Stimulated activated CD4-positive, alpha-beta T cell treated with anti-CD3 and anti-CD28 coated beads, Interleukin-1b, Interleukin-23, amount 100 ng/mL, for 4 hours (primary cell): Measurements from ENCODE around the gene MFAP1.
"Not testable (repeated sequence)": the region's sequence is repeated elsewhere in the genome, so short reads cannot be mapped to it uniquely, and the experiment has no call there.

ENCODE experiments used
- DNase-seq, 2 donors: peaks; one replicate each; pipeline ENCODE4 v3.0.0-alpha.2; 2020; ENCODE audit warnings: low read depth in 2 of 2

The MFAP1 gene, protein sequence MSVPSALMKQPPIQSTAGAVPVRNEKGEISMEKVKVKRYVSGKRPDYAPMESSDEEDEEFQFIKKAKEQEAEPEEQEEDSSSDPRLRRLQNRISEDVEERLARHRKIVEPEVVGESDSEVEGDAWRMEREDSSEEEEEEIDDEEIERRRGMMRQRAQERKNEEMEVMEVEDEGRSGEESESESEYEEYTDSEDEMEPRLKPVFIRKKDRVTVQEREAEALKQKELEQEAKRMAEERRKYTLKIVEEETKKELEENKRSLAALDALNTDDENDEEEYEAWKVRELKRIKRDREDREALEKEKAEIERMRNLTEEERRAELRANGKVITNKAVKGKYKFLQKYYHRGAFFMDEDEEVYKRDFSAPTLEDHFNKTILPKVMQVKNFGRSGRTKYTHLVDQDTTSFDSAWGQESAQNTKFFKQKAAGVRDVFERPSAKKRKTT

DNA sequence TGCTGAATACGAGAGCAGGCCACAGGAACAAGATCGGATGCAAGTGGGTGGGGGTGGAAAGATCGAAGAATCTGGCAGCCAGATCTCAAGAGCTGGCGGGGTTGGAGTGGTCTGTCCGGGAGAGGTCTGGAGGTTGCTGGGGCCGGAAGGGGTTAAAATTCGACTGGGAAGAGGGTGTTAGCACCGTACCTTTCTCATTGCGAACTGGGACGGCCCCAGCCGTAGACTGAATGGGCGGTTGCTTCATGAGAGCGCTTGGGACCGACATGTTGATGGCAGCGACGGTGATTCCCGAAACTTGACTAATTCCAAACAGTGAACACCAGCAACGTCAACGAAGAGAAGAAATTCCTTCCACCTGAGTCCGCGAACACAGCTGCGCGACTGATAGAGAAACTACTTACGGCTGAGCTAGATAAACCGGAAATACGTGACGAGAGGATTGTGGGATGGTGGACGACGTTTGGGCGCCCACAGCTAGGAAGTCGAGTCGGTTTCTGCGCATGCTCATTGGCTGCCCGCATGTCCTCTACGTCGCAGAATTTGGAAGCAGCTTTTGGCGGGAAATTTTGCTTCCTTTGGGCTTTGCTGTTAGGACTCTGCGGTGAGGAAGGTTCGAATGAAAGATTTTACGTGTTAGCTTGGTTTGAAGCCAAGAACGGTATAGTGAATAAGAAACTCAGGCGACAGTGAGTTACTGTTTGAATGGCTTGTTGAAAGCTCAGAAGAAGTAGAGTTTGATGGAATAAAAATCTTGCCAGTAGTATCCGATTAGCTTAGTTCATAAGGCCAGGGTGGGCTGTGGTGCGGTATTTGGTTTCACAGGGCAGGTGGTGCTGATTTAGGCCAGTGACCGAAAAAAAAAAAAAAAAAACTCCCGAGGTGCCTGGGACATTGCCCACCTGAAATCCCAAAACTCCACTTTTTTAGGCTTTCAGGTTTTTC, at the start of gene MFAP1:
Gene MFAP1 (minus strand): TSS at position 389 of the 945 bp plus-strand sequence. CDS start 121 bp downstream, at position 268.
- DNase-seq: peak; percentile 75 to 90

- no peak for DNase-seq
Observed at GRCh38 chr15:43873651-43874050, 49.2 kb upstream of the MFAP1 start.

GRCh38 chr15:43872416-43873020, 48.0 kb upstream of the MFAP1 start:
- no peak for DNase-seq

- DNase-seq: no peak
Observed at GRCh38 chr15:43871835-43872234, 47.3 kb upstream of the MFAP1 start.

DNA sequence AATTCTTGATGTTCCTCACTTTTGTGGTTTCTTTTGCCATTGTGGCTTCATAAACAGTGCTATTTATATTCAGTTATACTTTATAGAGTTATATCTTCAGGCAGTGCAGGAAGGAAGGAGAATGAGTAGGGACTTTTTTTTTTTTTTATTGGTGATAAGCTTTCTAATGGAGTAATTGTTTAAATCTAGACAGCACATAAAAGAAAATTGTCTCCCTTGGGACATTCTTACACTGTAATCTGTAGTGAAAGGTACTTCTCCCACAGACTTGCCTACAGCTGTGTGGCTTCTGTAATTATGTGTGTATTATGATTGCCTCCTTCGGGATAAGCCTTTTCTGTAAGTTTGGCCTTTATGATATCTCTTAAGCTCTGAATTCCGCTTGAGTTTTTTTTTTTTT, 43.9 kb upstream of the MFAP1 start:
- no peak for DNase-seq

- no peak for DNase-seq
Observed at GRCh38 chr15:43867096-43867495, 42.6 kb upstream of the MFAP1 start.

DNA sequence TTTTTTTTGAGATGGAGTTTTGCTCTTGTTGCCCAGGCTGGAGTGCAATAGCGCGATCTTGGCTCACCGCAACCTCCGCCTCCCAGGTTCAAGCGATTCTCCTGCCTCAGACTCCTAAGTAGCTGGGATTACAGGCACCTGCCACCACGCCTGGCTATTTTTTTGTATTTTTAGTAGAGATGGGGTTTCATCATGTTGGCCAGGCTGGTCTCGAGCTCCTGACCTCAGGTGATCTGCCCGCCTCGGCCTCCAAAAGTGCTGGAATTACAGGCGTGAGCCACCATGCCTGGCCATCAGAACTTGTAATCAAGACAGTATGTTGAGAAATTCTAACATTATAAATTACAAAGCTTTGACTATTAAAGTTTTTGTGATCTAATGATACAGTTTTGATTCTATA, 42.1 kb upstream of the MFAP1 start:
- DNase-seq: not testable (repeated sequence)

DNA sequence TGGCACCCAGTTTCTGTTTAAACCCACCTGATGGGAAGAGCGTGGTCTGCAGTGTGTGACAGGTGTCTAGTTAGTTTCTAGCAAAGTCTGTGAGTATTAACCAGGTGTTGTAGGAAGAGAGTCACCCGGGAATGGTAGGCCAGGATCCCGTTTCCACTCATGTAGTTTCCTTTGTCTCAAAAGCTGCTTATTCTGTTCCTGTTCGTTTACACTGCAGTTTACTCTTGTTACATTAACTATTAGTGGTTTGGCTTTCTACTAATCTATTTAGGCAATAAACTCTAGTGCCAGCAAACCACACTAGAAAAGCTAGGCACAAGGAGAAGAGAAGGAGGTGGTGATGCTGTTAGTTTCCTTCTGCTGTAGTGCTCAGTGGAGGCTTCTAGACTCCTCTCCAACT, 35.1 kb upstream of the MFAP1 start:
- DNase-seq: no peak

GRCh38 chr15:43854801-43855200, 30.3 kb upstream of the MFAP1 start:
- DNase-seq: no peak

GRCh38 chr15:43852607-43853006, 28.1 kb upstream of the MFAP1 start:
- DNase-seq: no peak

- DNase-seq: no peak
Observed at GRCh38 chr15:43851251-43851650, 26.8 kb upstream of the MFAP1 start.

GRCh38 chr15:43845421-43845820, 20.9 kb upstream of the MFAP1 start:
- DNase-seq: no peak

DNA sequence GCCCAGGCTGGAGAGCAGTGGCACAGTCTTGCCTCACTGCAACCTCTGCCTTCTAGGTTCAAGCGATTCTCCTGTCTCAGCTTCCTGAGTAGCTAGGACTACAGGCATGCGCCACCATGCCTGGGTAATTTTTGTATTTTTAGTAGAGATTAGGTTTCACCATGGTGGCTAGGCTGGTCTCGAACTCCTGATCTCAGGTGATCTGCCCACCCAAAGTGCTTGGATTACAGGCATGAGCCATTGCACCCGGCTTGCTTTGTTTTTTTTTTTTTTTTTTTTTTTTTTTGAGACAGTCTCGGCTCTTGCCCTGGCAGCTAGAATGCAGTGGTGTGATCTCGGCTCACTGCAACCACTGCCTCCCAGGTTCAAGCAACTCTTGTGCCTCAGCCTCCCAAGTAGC, 8.0 kb upstream of the MFAP1 start:
- DNase-seq: not testable (repeated sequence)

DNA sequence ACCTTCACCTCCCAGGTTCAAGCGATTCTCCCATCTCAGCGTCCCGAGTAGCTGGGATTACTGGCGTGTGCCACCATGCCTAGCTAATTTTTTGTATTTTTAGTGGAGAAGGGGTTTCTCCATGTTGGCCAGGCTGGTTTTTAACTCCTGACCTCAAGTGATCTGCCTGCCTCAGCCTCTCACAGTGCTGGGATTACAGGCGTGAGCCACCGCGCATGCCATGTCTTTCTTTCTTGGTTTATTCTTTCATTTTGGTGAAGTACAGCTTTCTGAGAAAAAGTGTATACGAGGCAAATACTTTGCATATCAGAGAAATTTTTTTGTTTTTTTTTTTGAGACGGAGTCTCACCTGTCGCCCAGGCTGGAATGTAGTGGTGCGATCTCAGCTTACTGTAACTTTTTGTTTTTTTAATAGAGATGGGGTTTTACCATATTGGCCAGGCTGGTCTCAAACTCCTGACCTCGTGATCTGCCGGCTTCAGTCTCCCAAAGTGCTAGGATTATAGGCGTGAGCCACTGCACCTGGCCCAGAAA, 7.1 kb upstream of the MFAP1 start:
- DNase-seq: not testable (repeated sequence)

DNA sequence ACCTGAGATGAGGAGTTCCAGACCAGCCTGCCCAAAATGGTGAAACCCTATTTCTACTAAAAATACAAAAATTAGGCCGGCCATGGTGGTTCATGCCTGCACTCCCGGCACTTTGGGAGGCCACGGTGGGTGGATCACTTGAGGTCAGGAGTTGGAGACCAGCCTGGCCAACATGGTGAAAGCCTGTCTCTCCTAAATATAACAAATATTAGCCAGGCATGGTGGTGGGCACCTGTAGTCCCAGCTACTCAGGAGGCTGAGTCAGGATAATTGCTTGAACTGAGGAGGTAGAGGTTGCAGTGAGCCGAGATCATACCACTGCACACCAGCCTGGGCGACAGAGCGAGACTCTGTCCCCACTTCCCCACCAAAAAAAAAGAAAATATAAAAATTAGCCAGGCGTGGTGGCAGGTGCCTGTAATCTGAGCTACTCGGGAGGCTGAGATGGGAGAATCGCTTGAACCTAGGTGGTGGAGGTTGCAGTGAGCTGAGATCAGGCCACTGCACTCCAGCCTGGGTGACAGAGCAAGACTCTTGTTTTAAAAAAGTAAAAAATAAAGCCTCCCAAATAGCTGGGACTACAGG, 6.3 kb upstream of the MFAP1 start:
- DNase-seq: not testable (repeated sequence)

- not testable (repeated sequence) for DNase-seq
Observed at GRCh38 chr15:43829951-43830540, 5.6 kb upstream of the MFAP1 start.

DNA sequence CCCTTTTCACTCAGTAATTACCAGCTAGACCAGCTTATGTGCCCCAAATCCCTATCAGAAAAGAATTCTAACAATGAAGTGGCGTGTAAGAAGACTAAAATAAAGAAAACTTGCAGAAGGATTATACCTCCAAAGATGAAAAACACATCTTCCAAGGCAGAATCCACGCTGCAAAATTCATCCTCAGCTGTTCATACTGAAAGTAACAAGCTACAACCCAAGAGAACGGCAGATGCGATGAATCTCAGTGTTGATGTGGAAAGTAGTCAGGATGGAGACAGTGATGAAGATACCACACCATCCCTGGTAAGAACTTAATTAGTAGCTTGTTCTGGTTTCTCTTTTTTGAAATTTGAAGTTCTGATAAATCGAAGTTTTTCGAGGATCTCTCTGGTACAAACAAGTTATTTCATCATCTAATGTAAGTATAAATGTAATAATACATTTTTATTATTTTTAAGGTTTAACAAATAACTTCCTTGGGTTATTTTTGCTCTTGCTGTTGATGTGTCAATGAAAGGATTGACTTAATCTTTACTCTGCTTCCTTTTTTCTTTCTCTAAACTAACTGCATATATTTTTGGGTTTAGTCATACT, 3.7 kb upstream of the MFAP1 start:
- no peak for DNase-seq

GRCh38 chr15:43826508-43827341, 2.2 kb upstream of the MFAP1 start, which contains the start of gene WDR76:
WDR76 (plus strand) TSS chr15:43827002; CDS start chr15:43827033, 31 bp downstream.
- DNase-seq: peak; percentile 33 to 68

DNA sequence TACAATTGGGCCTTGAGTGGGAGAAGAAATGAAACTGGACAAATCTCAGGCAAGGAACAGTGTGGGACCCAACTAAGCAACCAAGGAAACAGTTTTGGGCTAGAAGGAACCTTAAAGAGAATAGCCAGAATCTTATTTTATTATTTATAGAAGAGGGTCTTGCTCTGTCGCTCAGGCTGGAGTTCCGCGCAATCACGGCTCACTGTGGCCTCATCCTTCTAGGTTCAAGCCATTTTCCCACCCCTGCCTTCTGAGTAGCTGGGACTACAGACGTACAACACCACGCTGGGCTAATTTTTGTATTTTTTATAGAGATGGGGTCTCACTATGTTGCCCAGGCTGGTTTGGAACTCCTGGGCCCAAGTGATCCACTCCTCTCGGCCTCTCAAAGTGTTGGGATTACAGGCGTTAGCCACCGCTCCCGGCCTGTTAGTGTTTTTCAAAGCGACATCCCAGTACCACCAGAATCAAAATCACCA, 1.6 kb upstream of the MFAP1 start:
- no peak for DNase-seq
